Activated T-helper 1 cell treated with Interleukin-2 at 50 U/mL for 16 hours (primary cell): ENCODE results near the gene AOX1.
"Not testable (repeated sequence)": the region's sequence is repeated elsewhere in the genome, so short reads cannot be mapped to it uniquely, and the experiment has no call there.

ENCODE experiments used
- DNase-seq: peaks from one replicate; pipeline ENCODE4 v3.0.0-alpha.2; 2020; ENCODE audit warnings: low read depth

The AOX1 gene

DNA sequence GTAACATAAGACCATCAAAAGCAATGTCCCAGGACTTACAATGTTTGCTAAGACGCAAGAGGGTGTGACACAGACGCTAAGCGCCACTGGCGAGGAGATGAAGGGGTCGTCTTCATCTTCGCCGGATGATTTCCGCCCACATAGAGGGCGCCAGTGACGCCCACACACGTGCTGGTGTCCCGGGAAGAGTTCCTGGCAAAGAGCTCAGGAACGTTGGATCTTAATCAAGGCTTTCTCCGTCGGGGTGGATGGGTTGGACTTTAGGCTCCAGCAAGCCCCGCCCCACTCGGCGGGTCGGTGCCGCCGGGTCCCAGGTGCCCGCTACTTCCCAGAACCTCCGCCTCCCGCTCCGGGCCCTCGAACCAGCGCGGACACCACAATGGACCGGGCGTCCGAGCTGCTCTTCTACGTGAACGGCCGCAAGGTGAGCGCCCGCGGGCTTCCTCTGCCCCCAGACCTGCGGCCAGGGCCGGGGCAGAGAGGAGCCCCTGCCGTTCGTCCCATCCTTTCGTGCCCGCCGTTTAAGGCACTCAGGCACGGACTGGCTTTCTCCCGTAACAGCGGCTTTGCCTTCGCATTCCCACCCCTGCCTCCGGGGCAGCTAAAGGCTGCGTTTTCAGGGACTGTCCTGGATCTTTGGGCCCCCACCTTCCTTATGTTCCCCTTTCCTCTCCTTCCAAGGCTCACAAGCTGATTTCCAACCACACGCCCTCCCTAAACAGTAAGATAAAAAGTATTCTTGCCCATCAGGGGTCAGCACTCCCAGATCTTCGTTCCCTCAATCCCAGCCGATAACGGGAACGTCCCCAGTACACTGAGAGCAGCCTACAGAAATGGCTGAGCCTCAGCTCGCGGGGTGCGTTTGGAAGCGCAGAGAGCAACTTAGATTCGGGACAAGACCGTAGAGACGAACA, at the start of gene AOX1:
AOX1 (plus strand) TSS at position 285 of the 914 bp plus-strand sequence; CDS start at position 380, 95 bp downstream.
- DNase-seq, result peak; percentile 2

DNA sequence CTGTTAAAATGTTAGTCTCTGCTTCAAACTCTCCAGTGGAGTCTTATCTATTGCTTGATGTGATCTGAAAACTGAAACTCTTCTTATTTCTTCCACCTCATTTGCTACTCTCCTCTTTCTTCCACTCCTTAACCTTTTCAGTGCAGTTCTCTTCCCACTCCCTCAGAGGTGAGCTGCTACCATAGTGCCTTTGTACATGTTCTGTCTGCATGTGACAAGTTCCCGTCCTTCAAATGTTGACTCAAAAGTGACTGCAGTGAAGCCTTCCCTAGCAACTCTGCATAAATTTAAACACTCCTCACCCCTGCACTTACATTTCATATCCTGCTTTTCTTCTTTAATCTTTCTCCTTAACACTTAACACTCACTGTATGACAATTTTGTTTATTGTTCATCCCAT, 47.7 kb upstream of the AOX1 start:
- no peak for DNase-seq

DNA sequence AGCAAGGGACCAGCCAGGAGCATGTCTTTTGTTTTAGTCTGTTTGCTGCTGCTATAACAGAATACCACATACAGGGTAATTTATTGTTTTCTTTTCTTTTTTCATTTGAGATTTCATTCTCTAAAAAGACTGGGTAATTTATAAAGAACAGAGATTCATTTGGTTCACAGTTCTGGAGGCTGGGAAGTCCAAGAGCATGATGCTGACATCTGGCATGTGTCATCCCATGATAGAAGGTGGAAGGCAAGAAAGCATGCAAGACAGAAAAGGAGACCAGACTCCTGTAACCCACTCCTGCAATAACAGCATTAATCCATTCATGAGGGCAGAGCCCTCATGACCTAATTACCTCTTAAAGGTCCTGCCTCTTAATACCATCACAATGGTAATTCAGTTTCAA, 45.0 kb upstream of the AOX1 start:
- no peak for DNase-seq

DNA sequence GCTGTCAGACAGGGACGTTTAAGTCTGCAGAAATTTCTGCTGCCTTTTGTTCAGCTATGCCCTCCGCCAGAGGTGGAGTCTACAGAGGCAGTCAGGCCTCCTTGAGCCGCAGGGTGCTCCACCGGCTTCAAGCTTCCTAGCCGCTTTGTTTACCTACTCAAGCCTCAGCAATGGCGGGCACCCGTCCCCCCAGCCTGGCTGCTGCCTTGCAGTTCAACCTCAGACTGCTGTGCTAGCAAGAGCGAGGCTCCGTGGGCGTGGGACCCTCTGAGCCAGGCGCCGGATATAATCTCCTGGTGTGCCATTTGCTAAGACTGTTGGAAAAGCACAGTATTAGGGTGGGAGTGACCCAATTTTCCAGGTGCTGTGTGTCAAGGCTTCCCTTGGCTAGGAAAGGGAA, 19.2 kb upstream of the AOX1 start:
- not testable (repeated sequence) for DNase-seq

DNA sequence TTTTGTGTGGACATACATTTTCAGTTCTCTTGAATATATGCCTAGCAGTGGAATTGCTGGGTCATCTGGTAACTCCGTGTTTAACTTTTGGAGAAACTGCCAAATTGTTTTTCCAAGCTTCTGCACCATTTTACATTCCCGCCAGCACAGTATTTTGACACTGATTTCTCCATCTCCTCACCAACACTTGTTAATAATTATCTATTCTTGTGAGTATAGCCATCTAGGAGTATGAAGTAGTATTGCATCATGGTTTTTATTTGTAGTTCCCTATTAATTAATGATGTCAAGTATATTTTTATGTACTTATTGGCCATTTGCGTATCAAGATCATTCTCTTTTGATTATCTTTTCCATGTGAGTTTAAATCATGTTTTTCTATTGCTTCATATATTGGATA, 17.9 kb upstream of the AOX1 start:
- no peak for DNase-seq

DNA sequence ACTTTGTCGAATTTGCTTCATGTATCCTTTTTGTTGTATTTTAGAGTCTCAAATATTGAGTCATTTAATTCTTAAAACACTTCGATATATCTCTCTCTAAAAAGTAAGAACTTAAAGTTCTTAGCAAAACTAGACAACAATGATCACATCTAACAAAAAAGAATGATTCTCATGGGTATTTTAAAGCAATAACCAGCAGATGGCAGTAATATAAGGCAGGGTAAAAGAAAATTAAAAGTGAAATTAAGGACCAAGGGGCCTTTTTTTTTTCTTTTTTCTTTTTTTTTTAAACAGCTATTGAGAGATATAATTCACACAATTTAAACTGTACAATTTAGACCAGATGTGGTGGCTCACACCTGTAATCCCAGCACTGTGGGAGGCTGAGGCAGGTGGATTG, 9.9 kb upstream of the AOX1 start:
- no peak for DNase-seq

DNA sequence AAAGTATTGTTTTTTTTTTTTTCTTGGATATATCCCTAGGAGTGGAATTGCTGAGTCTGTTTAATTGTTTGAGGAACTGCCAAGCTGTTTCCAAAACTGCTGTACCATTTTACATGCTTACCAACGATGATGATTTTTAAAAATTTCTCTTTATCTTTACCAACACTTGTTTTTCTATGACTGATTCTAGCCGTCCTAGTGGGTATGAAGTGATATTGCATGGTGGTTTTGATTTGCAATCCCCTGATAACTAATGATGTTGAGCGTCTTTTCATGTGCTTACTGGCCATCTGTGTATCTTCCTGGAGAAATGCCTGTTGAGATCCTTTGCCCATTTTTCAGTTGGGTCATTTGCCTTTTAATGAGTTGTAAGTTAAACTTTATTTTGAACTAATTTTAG, 8.8 kb upstream of the AOX1 start:
- DNase-seq, result no peak

DNA sequence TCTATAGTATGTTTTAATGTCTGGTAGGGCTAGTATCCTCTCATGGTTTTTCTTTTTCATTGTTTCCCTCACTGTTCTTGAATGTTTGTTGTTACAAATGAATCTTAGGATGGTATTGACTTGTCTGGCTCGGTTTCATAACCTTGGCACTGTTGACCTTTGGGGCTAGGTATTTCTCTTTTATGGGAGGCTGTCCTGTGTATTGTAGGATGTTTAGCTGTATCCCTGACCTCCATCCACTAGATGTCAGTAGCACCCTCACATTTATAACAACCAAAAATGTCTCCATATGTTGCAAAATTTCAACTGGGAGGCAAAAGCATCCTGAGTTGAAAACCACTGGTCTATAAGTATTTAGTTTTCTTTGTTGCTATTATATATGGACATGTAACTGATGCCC, 7.0 kb upstream of the AOX1 start:
- DNase-seq, result no peak

DNA sequence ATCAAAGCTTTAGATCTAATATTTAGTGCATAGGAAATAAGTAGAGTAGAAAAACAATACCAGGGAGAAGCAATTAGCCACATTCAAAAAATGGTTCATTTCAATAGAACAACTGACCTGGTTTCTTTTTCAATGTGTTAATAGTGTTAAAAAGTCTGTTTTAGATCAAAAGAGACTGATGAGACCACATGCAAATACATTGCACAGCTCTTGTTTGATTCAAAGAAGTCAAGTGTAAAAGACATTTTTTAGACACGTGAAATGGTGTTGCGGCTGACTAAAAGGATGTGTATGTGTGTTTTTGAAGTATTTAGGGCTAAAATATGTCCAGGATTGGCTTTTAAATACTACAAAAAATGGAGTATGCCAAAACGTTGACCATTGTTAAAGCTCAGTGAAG, 1.2 kb upstream of the AOX1 start:
- no peak for DNase-seq

DNA sequence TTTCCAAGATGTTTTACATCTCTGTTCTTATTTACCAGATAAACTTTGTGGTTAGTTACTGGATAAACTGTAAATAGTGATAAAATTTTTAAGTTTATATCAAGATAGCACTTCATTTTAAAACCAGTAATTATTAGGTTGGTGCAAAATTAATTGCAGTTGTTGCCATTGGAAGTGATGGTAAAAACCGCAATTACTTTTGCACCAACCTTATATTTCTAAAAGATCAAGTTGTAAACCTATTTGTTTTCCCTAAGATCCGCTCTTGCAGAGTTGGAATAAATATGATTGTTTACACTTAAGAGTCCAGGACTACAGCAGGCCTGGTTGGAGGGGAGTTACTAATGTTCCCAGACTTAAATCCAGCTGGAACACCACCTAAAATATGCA, 479 bp upstream of the AOX1 start:
- DNase-seq, result no peak

DNA sequence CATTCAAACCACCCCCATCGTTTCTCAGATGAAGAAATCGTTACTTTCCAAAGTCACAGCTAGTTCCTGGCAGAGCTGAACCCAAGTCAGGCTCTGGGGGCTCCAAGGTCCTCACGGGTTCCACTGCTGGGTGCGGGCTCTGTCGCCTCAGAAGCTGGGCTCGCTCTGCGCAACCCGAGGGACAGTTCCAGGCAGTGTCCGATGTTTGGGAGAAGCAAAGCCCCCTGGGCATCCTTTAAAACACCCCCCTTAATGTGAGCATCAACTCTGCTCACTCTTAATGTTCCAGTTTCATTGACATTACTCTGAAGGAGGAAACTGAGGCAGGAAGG, 796 bp downstream of the AOX1 start:
- no peak for DNase-seq

DNA sequence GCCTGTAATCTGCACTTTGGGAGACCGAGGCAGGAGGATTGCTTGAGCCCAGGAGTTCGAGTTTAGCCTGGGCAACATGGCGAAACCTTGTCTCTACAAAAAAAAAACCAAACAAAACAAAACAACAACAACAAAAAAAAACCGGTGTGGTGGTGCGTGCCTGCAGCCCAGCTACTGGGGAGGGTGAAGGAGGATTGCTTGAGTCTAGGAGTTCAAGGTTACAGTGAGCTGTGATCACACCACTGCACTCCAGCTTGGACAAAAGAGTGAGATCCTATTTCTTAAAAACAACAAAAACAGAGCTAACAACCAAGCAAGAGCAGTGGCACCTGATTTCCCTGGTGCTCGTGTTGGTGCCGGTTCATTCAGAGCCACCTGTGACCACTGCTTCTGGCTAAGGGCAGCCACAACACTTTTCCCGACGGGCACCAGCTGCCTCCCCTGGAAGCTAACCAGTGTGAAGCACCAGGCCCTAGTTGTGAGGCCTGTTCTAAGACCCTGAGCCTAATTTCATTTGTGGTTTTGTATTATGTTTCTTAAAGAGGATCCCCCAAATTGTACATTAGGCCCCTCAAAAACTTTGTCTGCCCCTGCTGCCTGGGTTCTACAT, 1.3 kb downstream of the AOX1 start:
- no peak for DNase-seq

DNA sequence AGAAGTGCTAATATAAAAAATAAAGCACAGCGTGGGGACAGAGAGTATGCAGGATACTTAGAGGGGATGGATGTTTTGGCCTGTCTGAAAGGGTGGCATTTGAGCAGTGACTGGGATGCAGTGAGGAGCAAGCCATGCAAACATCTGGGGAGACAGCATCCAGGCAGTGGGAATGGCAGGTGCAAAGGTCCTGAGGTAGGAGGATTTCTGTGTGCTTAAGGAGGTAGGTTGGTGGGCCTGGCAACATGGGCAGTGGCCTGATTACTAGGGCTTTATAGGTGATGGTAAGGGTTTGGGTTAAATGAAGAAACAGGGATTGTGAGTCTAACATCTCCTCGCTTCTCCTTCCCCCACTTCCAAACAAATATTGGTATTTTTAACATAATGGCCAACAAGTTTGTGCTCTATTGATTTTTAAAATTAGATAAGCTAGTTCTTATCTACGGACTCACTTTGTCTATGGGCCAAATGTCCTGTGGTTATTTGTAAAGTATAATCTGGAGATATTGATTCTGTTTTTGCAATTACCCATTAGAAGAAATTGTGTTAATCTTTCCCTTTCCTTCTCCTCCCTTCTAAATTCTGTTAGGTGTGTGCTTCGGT, 2.4 kb downstream of the AOX1 start:
- no peak for DNase-seq

DNA sequence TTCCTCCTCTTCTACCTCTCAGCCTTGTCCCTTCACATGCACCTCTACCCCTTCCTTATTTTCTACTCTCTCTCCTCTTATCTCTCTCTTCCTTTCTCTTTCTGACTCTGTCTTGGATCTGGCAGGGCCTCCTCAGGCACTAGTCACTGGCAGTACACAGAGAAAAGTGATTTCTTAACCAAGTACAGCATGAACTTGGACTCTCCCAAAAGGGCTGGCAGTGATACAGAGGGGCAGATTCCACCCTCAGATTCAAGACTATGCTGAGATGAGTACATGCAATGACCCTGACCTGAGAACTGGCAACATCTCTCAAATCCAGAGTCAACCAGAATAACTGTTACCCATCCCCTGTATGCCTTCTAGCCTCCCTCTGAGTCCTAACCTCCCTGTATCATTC, 4.3 kb downstream of the AOX1 start:
- DNase-seq, result no peak

DNA sequence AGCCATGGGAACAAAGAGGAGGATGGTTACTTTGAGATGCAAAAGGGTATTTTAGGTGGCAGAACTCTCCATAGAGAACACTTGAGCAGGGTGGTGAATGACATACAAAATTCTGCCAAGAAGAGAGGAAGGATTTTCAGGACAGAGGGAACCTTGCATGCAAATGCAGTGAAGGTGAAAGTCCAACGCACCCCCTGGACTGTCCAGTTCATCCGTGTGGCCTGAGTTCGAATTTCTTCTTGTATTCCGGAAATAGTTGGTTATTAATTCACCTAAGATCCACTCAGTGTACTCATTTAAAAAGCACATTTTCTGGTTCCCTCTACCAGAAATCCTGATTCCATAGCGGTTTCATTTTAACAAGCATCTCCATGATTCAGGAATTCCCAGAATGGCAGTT, 5.5 kb downstream of the AOX1 start:
- DNase-seq, result no peak

DNA sequence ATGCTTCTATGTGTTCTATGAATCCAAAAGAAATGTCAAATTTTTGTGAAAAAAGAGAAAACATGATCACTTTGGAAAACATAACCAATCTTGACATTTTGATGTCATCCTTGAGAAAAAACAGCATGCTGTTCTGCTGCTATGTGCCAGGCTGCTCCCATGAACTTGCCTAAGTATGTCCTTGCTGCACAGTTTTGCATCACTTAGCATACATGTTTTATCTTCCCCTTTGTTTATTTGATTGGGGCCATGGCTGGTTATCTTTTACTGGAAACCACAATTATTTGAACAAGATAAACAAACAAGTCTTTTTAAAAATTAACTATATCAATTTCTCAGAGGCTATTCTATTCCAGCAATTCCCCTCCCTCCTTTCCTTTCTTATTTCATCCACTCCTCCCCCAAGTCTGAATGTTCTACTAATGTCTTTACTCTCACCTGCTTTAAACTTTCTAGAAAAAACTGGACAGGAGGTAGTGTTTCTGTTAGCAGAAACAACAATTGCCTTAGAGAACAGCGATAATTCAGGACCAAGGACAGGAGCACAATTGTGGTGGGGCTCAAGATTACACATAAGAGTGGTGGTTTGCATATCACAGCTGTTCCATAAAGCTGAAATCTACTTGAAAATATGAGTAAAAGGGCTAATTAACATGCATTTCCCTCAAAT, 6.7 kb downstream of the AOX1 start:
- DNase-seq, result no peak

DNA sequence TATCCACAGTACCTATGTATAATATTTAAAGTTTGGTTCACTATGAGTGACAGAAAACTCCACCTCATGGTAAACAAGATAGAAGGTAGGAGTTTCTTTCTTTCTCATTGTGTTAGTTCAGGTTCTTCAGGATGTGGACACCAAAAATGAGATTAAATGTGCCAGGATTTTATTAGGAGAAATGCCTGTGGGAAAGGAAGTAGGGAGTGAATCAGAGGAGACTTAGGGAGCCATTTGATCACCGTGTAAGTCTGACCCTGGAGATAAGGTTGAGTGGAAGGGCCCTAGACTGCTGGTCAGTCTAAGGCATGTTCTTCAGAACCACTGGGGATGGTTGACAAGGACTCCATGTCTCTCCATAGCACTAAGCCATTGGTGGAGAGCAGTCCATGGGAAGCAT, 8.1 kb downstream of the AOX1 start:
- DNase-seq, result no peak

DNA sequence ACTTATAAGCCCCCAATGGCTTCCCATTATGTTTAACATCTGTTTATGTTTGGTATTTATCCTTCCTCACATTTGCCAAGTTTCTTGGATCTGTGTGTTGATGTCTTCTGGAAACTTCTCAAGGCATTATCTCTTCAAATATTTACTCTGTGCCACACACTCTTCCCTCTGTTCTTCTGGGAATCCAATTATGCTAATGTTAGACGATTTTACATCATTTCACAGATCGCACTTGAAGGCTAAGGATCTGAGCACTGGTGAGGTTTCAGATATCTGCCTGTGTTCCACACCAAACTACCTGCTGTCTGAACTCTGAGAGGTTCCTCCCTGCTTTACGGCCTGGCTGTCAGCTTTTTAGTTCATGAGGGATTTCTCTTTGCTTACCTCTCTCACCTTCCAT, 10.1 kb downstream of the AOX1 start:
- no peak for DNase-seq

DNA sequence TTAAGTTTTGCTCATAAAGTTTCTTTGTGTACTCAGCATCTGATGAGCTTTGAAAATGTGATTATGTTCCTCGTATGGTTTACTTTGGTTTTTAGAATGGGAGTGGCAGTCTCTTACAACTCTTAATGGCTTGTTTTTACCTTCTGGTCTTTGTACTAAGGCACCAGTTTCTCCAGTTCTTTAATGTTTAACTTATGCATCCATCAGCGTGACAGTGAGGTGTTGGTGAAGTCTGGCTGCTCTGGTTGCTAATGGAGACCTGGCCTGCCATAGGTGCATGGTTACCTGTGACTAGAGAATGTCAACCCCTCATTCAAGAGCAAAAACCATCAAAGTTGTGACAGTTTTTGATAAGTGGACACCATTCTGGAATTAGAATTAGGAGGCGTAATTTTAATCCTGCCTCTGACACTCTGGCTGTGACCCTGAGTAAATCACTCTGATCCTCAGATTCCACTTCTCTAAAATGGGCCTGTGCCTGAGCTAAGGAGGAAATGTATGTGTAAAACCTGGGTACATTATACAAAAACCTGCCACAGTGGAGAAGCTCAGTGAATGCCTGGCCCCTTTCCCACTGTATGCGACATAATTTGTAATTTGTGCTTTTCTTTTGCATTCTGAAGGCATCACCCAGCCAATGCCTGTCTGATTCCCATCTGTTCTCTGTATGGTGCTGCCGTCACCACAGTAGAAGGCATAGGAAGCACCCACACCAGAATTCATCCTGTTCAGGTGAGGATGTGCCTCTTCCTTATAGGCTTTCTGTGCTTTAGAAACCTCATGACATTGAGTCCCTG, 11.2 kb downstream of the AOX1 start:
- no peak for DNase-seq

DNA sequence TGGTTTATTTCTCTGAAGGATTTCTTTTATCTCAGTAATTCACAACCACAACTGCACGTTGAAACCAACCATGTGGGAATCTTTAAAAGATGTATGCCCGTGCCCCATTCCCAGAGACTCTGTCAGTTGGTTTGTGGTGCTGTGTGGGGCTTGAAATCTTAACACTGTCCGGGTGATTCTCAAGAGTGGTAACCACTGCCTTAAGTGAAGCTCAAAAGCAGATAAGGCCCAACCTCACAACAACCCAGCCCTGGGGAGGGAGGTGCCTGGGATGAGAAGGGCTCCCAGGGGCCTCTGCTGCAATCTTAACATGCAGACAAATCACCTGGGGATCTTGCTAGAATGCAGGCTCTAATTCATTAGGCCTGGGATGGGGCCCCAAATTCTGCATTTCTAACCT, 13.4 kb downstream of the AOX1 start:
- no peak for DNase-seq

DNA sequence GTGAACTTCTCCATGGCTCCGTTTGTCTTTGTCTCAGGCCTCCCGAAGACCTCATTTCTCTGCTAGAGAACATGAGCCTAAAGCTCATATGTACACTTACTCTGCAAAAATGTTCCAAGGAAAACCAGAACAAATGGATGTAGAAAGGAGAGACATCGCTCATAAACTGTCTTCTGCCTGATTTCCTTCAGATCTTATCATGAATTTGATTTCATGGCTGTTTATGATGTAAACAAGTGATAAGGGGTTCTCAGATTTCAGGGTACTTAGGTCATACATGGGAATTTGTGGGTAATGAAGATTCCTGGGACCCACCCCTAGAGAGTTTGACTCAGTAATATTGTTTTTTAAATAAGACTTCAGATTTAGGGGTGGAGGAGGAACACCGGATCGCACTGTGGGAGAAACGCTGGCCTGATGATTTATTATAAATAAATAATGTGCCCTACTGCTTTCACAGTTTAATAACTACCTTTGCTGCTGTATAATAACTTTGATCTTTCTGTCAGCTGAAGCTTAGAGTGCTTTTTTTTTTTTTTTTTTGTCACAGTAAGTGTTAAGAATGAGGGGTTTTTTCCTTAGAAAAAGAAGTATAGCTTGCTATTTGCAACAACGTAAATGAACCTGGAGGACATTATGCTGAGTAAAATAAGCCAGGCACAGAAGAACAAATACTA, 14.9 kb downstream of the AOX1 start:
- no peak for DNase-seq

DNA sequence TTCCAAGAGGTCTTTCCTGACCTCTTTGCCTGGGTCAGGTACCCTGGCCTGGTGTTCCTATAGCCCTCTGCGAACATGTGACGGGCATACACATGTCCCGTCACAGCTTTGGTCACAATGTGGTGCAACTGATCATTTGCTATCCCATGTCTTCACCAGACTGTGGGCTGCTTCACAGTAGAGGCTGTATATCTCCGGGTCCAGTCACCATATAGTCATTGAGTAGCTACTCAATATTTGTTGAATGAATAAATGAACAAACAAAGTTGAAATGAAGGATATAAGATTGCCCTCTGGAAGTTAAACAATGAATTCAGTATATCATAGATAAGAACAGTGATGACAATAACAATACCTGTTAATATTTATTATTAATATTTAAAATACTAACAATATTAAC, 16.8 kb downstream of the AOX1 start:
- DNase-seq, result no peak
